CD14-positive monocyte (primary cell): ENCODE measurements around the gene ITPR2. TPM values are rescaled to one million over a fixed set of nuclear protein-coding genes. Genes with fewer than 3 reads are reported as not detected.

ENCODE experiments used
- DNase-seq, 3 donors: peaks; one replicate each; pipeline ENCODE4 v3.0.0-alpha.2; 2011 to 2022
- H2AFZ ChIP-seq: 2 replicates; pipeline ENCODE4 v1.6.0; 2012; ENCODE audit warnings: mild to moderate bottlenecking, low read depth, low read length, inconsistent platforms; ENCODE audit not compliant: insufficient read depth, poor library complexity, severe bottlenecking
- H3K27ac ChIP-seq, 2 donors: 1 replicate in 1 of 2; 2 replicates in 1 of 2; pipeline ENCODE4 v1.5.1; 2012 to 2013; ENCODE audit warnings: low read length in 2 of 2, control low read depth in 1 of 2, inconsistent platforms in 1 of 2, low read depth in 1 of 2, mild to moderate bottlenecking in 1 of 2
- H3K27me3 ChIP-seq, 2 donors: one replicate each; pipeline versions ENCODE4 v1.6.0 to v1.6.1; 2011 to 2013; ENCODE audit warnings: low read length in 2 of 2; ENCODE audit not compliant: control insufficient read depth in 2 of 2, insufficient read depth in 2 of 2
- H3K36me3 ChIP-seq, 2 donors: replicated peaks in 1 of 2; 1 replicate in 1 of 2; 2 replicates in 1 of 2; pipeline versions ENCODE4 v1.5.1 to v1.6.1; 2012 to 2013; ENCODE audit warnings: low read length in 2 of 2, control low read depth in 1 of 2, inconsistent platforms in 1 of 2, mild to moderate bottlenecking in 1 of 2; ENCODE audit not compliant: insufficient read depth in 2 of 2, control insufficient read depth in 1 of 2
- H3K4me1 ChIP-seq, 2 donors: 1 replicate in 1 of 2; 2 replicates in 1 of 2; pipeline versions ENCODE4 v1.5.1 to v1.6.1; 2012 to 2013; ENCODE audit warnings: low read length in 2 of 2, control low read depth in 1 of 2, inconsistent platforms in 1 of 2, mild to moderate bottlenecking in 1 of 2, moderate library complexity in 1 of 2; ENCODE audit not compliant: insufficient read depth in 2 of 2, control insufficient read depth in 1 of 2
- H3K4me2 ChIP-seq: replicated peaks from 2 replicates; pipeline ENCODE3; 2012; ENCODE audit warnings: low read length, moderate library complexity, mild to moderate bottlenecking; ENCODE audit not compliant: poor library complexity, severe bottlenecking; ENCODE audit errors: extremely low read depth
- H3K4me3 ChIP-seq, 3 experiments: fragments of 200-600 bp in 1 of 3; sonication (generic) in 1 of 3; replicated peaks in 1 of 3; 1 replicate in 2 of 3; 2 replicates in 1 of 3; pipeline ENCODE4 v1.5.1; 2011 to 2013; ENCODE audit warnings: low read length in 3 of 3, mild to moderate bottlenecking in 3 of 3, control low read depth in 2 of 3, low read depth in 2 of 3, inconsistent platforms in 1 of 3, moderate library complexity in 1 of 3
- H3K79me2 ChIP-seq: 2 replicates; pipeline ENCODE4 v1.6.0; 2012; ENCODE audit warnings: mild to moderate bottlenecking, control low read depth, inconsistent platforms, low read length, moderate library complexity; ENCODE audit not compliant: insufficient read depth
- H3K9ac ChIP-seq: 2 replicates; pipeline ENCODE4 v1.6.0; 2017; ENCODE audit warnings: low read length, mild to moderate bottlenecking; ENCODE audit not compliant: insufficient read depth, poor library complexity, severe bottlenecking
- H3K9me3 ChIP-seq, 2 donors: replicated peaks in 1 of 2; 1 replicate in 1 of 2; 2 replicates in 1 of 2; pipeline versions ENCODE4 v1.5.1 to v1.6.1; 2012 to 2013; ENCODE audit warnings: low read length in 2 of 2, control low read depth in 1 of 2; ENCODE audit not compliant: control insufficient read depth in 1 of 2, insufficient read depth in 1 of 2
- H4K20me1 ChIP-seq: 2 replicates; pipeline ENCODE4 v1.6.0; 2012; ENCODE audit warnings: mild to moderate bottlenecking, low read length, control low read depth, moderate library complexity; ENCODE audit not compliant: insufficient read depth
- H3K27ac Mint-ChIP-seq, 7 donors: one replicate each; pipeline ENCODE4 v1.8.0; 2020; ENCODE audit warnings: mild to moderate bottlenecking in 7 of 7, mixed read lengths in 7 of 7, moderate library complexity in 6 of 7, inconsistent platforms in 2 of 7
- H3K27me3 Mint-ChIP-seq, 3 donors: one replicate each; pipeline ENCODE4 v1.8.0; 2021 to 2022; ENCODE audit warnings: low read depth in 3 of 3, mild to moderate bottlenecking in 3 of 3, mixed read lengths in 3 of 3, moderate library complexity in 3 of 3, inconsistent platforms in 1 of 3
- H3K36me3 Mint-ChIP-seq, 2 donors: one replicate each; pipeline ENCODE4 v1.8.0; 2020; ENCODE audit warnings: mixed read lengths in 2 of 2, inconsistent platforms in 1 of 2, mild to moderate bottlenecking in 1 of 2
- H3K4me1 Mint-ChIP-seq: one replicate; pipeline ENCODE4 v1.8.0; 2020; ENCODE audit warnings: mild to moderate bottlenecking, mixed read lengths
- H3K4me3 Mint-ChIP-seq, 2 donors: one replicate each; pipeline ENCODE4 v1.8.0; 2020; ENCODE audit warnings: mild to moderate bottlenecking in 2 of 2, mixed read lengths in 2 of 2, moderate library complexity in 1 of 2
- H3K9me3 Mint-ChIP-seq, 7 donors: one replicate each; pipeline ENCODE4 v1.8.0; 2020 to 2022; ENCODE audit warnings: mixed read lengths in 7 of 7, mild to moderate bottlenecking in 6 of 7, moderate library complexity in 6 of 7, inconsistent platforms in 2 of 7
- whole genome bisulfite sequencing: methylation state at CpG from one replicate; pipeline ENCODE4 v1.1.5; 2013; ENCODE audit warnings: missing lambda C conversion rate; ENCODE audit not compliant: insufficient coverage; 5-methylcytosine and 5-hydroxymethylcytosine counted together
- intact Hi-C, 2 donors: fragments of 100-400 bp; cut with micrococcal nuclease; formaldehyde crosslinking; loops; one replicate each; pipeline versions ENCODE4 v1.15.0 to v1.15.1; 2023
- polyA plus RNA-seq, 3 donors: library from polyadenylated mRNA; depleted of rRNA in 1 of 3; unstranded in 2 of 3; stranded (reverse) in 1 of 3; fragments of 300-500 nt in 2 of 3; fragments of >200 nt in 1 of 3; fragmentation: Illumina TruSeq in 2 of 3; gene quantifications; 1 replicate in 2 of 3; 2 replicates in 1 of 3; pipeline ENCODE4 v1.2.3, GENCODE V29; 2012 to 2021
- TF ChIP-seq, protein P1 (sequence below): fragments of 200-600 bp; IDR thresholded peaks from one replicate; pipeline ENCODE4 v1.8.0; 2022; ENCODE audit warnings: antibody characterized with exemption, mild to moderate bottlenecking

Gene ITPR2
- polyA plus RNA-seq, 3 donors = 2.7 to 6.4 (median 5.7) TPM

DNA sequence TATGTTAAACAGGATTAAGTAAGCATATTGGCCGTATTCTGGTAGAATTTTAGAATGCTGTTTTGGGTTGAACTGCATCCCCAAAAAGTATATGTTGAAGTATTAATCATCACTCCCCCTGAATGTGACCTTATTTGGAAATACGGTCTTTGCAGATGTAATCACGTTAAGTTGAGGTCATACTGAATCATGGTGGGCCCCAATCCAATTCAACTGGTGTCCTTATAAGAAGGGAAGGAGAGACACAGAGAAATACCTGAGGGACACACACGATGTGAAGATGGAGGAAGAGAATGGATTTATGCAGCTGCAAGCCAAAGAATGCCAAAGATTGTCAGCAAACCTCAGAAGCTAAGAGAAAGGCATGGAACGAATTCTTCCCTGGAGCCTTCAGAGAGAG, 268.6 kb downstream of the ITPR2 start:
- intact Hi-C loops = no loop called here
- H2AFZ ChIP-seq = no peak overlapping the region
- no peaks in the 10 kb centered on the region for H3K79me2 ChIP-seq
- Mint-ChIP-seq H3K4me1 (no peaks in the 10 kb centered on the region), H3K4me3 (no peak overlapping the region), H3K27ac (no peak overlapping the region), H3K27me3 (peaks cover 1 to 3% (median 2%) of the 10 kb centered on the region in 3 donors), H3K36me3 (peaks cover 12 to 22% of the 10 kb centered on the region in 2 donors), H3K9me3 (peaks cover 0 to 3% (median 0%) of the 10 kb centered on the region in 7 donors)
- WGBS = 100% methylated on average over 1 of the region's 5 CpGs
- DNase-seq = no peak
- peaks cover 7 to 19% of the 10 kb centered on the region in 2 donors for H3K36me3 ChIP-seq
- no peak overlapping the region for H3K4me2 ChIP-seq
- H3K4me1 ChIP-seq = no peaks in the 10 kb centered on the region
- H3K4me3 ChIP-seq = no peak overlapping the region
- no peaks in the 10 kb centered on the region for H3K27me3 ChIP-seq
- no peaks in the 10 kb centered on the region for H3K9me3 ChIP-seq
- H3K9ac ChIP-seq = no peak overlapping the region
- TF ChIP-seq, protein P1, sequence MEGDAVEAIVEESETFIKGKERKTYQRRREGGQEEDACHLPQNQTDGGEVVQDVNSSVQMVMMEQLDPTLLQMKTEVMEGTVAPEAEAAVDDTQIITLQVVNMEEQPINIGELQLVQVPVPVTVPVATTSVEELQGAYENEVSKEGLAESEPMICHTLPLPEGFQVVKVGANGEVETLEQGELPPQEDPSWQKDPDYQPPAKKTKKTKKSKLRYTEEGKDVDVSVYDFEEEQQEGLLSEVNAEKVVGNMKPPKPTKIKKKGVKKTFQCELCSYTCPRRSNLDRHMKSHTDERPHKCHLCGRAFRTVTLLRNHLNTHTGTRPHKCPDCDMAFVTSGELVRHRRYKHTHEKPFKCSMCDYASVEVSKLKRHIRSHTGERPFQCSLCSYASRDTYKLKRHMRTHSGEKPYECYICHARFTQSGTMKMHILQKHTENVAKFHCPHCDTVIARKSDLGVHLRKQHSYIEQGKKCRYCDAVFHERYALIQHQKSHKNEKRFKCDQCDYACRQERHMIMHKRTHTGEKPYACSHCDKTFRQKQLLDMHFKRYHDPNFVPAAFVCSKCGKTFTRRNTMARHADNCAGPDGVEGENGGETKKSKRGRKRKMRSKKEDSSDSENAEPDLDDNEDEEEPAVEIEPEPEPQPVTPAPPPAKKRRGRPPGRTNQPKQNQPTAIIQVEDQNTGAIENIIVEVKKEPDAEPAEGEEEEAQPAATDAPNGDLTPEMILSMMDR = no peak
- no peaks in the 10 kb centered on the region for H4K20me1 ChIP-seq
- no peak overlapping the region for H3K27ac ChIP-seq

DNA sequence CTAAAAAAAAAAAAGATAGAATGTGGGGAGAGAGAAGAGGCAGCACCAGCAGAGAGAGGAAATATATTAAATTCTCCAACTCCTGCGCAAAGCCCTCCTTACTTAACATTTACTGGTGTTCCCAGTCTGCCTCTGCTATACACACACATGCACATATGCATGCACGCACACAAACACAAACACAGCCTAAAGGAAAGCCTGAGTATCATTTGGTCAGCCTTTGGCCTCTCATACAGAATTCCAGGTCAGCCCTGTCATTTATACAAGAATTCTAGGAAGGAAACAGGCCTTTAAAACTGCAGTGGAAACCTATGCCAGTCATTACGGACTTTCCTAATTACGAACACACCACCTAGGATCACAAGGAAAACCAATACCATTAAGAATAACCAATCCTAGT, 269.4 kb downstream of the ITPR2 start:
- intact Hi-C loops = no loop called here
- no peak for DNase-seq
- 100% methylated on average over 1 of the region's 4 CpGs for WGBS
- TF ChIP-seq, protein P1 = no peak
- H3K9ac ChIP-seq = no peak overlapping the region
- no peak overlapping the region for H3K4me3 ChIP-seq
- no peaks in the 10 kb centered on the region for H3K79me2 ChIP-seq
- H3K4me3 Mint-ChIP-seq = no peak overlapping the region
- H3K36me3 Mint-ChIP-seq = peaks cover 11 to 20% of the 10 kb centered on the region in 2 donors
- no peaks in the 10 kb centered on the region for H3K9me3 ChIP-seq
- no peaks in the 10 kb centered on the region for H4K20me1 ChIP-seq
- H3K27ac ChIP-seq = no peak overlapping the region
- H3K4me1 Mint-ChIP-seq = no peaks in the 10 kb centered on the region
- H2AFZ ChIP-seq = no peak overlapping the region
- peaks cover 0 to 3% (median 0%) of the 10 kb centered on the region in 7 donors for H3K9me3 Mint-ChIP-seq
- no peaks in the 10 kb centered on the region for H3K4me1 ChIP-seq
- H3K27ac Mint-ChIP-seq = no peak overlapping the region
- peaks cover 7 to 21% of the 10 kb centered on the region in 2 donors for H3K36me3 ChIP-seq
- no peak overlapping the region for H3K4me2 ChIP-seq
- H3K27me3 Mint-ChIP-seq = peaks cover 0 to 3% (median 1%) of the 10 kb centered on the region in 3 donors
- H3K27me3 ChIP-seq = no peaks in the 10 kb centered on the region
